PC-3 (cell line): ENCODE data around the gene SLC6A18. TPM values are rescaled to one million over a fixed set of nuclear protein-coding genes. Genes with fewer than 3 reads are reported as not detected.

Source experiments
- ATAC-seq: fragments of 200-7000 bp; cut with Tn5 transposase; 2 replicates; pipeline ENCODE4 v1.9.1; 2020; ENCODE audit warnings: mild to moderate bottlenecking, moderate library complexity
- BruUV-seq: library from RNA; stranded (reverse); fragments of 400-500 nt; replicated peaks from 2 replicates; lab custom pipeline; 2021; lab: Mats Ljungman, UMichigan
- CTCF ChIA-PET: fragments of 300-600 bp; sonication (Branson Sonifier 250); formaldehyde crosslinking; loops from one replicate; lab custom pipeline; 2022; ENCODE audit warnings: antibody characterized with exemption; lab: Charles Lee
- POLR2A ChIA-PET: fragments of 300-600 bp; sonication (Branson Sonifier 250); formaldehyde crosslinking; loops from one replicate; lab custom pipeline; 2022; ENCODE audit warnings: antibody characterized with exemption; ENCODE audit not compliant: unreplicated experiment; lab: Charles Lee
- DNase-seq: peaks from one replicate; pipeline ENCODE4 v3.0.0-alpha.2; 2015
- H2AFZ ChIP-seq: fragments of 300-600 bp; sonication (generic); 2 replicates; pipeline ENCODE4 v1.6.0; 2016; ENCODE audit warnings: antibody characterized with exemption, low read length
- H3F3A ChIP-seq: fragments of 300-600 bp; sonication (generic); one replicate; pipeline ENCODE4 v1.6.0; 2017; ENCODE audit warnings: antibody characterized with exemption, low read length, control low read depth, mild to moderate bottlenecking; ENCODE audit not compliant: unreplicated experiment
- H3K27ac ChIP-seq: fragments of 300-600 bp; sonication (generic); 2 replicates; pipeline ENCODE4 v1.5.1; 2016; ENCODE audit warnings: mild to moderate bottlenecking, low read length
- H3K27me3 ChIP-seq: fragments of 300-600 bp; sonication (generic); 2 replicates; pipeline ENCODE4 v1.6.1; 2016; ENCODE audit warnings: low read length, mixed read lengths
- H3K36me3 ChIP-seq: fragments of 300-600 bp; sonication (generic); 2 replicates; pipeline ENCODE4 v1.6.1; 2016; ENCODE audit warnings: low read depth, mixed run types, low read length, mixed read lengths
- H3K4me1 ChIP-seq: fragments of 300-600 bp; sonication (generic); 2 replicates; pipeline ENCODE4 v1.5.1; 2016; ENCODE audit warnings: low read length; ENCODE audit not compliant: insufficient read depth
- H3K4me2 ChIP-seq: fragments of 300-600 bp; sonication (generic); 2 replicates; pipeline ENCODE4 v1.6.0; 2016; ENCODE audit warnings: low read length
- H3K4me3 ChIP-seq: fragments of 300-600 bp; sonication (generic); 2 replicates; pipeline ENCODE4 v1.5.1; 2016; ENCODE audit warnings: mild to moderate bottlenecking, low read length, mixed read lengths
- H3K79me2 ChIP-seq: fragments of 300-600 bp; sonication (generic); 2 replicates; pipeline ENCODE4 v1.6.1; 2017; ENCODE audit warnings: low read length, mixed read lengths
- H3K9ac ChIP-seq: fragments of 300-600 bp; sonication (generic); 2 replicates; pipeline ENCODE4 v1.6.0; 2016; ENCODE audit warnings: mild to moderate bottlenecking, low read length
- H3K9me2 ChIP-seq: fragments of 300-600 bp; sonication (generic); replicated peaks from 2 replicates; pipeline ENCODE4 v1.6.1; 2016; ENCODE audit warnings: mixed run types, low read length, mixed read lengths
- H3K9me3 ChIP-seq: fragments of 300-600 bp; sonication (generic); 2 replicates; pipeline ENCODE4 v1.6.1; 2016; ENCODE audit warnings: low read length, mixed read lengths
- H4K20me1 ChIP-seq: fragments of 300-600 bp; sonication (generic); 2 replicates; pipeline ENCODE4 v1.6.1; 2016; ENCODE audit warnings: low read length, mixed read lengths
- CTCF ChIP-seq: fragments of 300-600 bp; sonication (generic); conservative IDR thresholded peaks from 2 replicates; pipeline ENCODE4 v1.5.1; 2017; ENCODE audit warnings: antibody characterized with exemption, low read depth, mild to moderate bottlenecking, low read length
- EZH2 ChIP-seq: fragments of 300-600 bp; sonication (generic); IDR thresholded peaks from one replicate; pipeline ENCODE4 v1.6.1; 2017; ENCODE audit warnings: antibody characterized with exemption, mild to moderate bottlenecking, low read length; ENCODE audit not compliant: unreplicated experiment
- EZH2phosphoT487 ChIP-seq: fragments of 300-600 bp; sonication (generic); IDR thresholded peaks from 2 replicates; pipeline ENCODE4 v1.6.1; 2018; ENCODE audit warnings: mild to moderate bottlenecking, antibody characterized with exemption, low read length, borderline replicate concordance
- intact Hi-C: fragments of 100-400 bp; cut with micrococcal nuclease; formaldehyde crosslinking; loops from 2 replicates; pipeline ENCODE4 v1.9.0; 2023
- total RNA-seq: library from RNA; depleted of rRNA; stranded (reverse); fragments of >200 nt; gene quantifications from 2 replicates; pipeline ENCODE4 v1.2.3, GENCODE V29; 2014

The SLC6A18 gene
- total RNA-seq, 1 experiment from 2014 or later, result not detected

- CTCF ChIA-PET, result no interaction called here
- H2AFZ ChIP-seq, result no peak overlapping the region
- H3K9ac ChIP-seq, result no peak overlapping the region
- POLR2A ChIA-PET, result no interaction called here
- intact Hi-C loops, result no loop called here
- no TSS peak for BruUV-seq
- H3K4me1 ChIP-seq, result no peaks in the 10 kb centered on the region
- H3K4me3 ChIP-seq, result no peak overlapping the region
- 0 out of 2 replicates have a peak, but pooled peaks cover 5% of the 10 kb centered on the region for H3K9me3 ChIP-seq
- no peak overlapping the region for H3K4me2 ChIP-seq
- H3F3A ChIP-seq, result no peaks in the 10 kb centered on the region
- H3K27me3 ChIP-seq, result no peaks in the 10 kb centered on the region
- H3K79me2 ChIP-seq, result no peaks in the 10 kb centered on the region
- ATAC-seq (no peak), DNase-seq (no peak)
- no peaks in the 10 kb centered on the region for H3K9me2 ChIP-seq
- no peaks in the 10 kb centered on the region for H4K20me1 ChIP-seq
- TF ChIP-seq EZH2 (no peak), EZH2phosphoT487 (no peak), CTCF (no peak)
- no peaks in the 10 kb centered on the region for H3K36me3 ChIP-seq
- H3K27ac ChIP-seq, result no peak overlapping the region
Observed at GRCh38 chr5:1235838-1236237, 10.7 kb downstream of the SLC6A18 start.

DNA sequence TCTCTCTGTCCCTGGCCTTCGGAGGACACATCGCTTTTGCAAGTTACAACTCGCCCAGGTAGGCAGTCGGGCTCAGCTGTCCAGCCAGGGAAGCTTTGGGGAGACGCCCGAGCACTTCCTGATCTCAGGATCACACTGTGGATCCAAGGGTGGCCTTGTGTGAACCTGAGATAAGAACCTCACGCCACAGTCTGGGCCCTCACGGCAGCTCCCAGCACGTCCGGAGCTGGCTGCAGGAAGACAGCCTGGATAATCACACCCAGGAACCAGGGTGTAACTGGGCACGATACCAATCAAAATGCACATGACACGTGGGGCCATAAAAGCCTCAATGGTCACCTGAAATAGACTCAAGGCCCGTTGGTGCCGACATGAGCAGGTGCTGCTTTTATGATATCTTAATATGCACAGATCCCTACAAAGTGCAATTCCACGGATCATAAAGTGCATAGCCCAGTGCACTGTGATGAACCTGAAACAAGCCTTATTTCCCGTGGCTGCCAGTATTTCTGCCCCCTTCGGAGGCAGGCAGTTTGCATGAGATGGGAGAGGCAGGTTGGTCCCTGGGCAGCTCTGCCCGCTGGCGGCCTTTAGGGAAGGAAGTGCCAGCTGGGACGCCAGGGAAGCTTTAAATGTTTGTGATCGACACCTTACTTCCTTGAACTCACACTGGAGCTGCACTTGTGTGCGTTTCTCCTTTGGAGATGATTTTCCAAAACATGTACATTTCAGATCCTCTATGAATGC, 14.5 kb downstream of the SLC6A18 start:
- Histone ChIP-seq H3K79me2 (no peaks in the 10 kb centered on the region), H3K9me3 (0 out of 2 replicates have a peak, but pooled peaks cover 5% of the 10 kb centered on the region), H3K27ac (no peak overlapping the region), H3K4me3 (no peak overlapping the region), H3F3A (no peaks in the 10 kb centered on the region), H3K4me2 (no peak overlapping the region), H4K20me1 (no peaks in the 10 kb centered on the region), H3K36me3 (no peaks in the 10 kb centered on the region), H3K9ac (no peak overlapping the region), H2AFZ (no peak overlapping the region), H3K27me3 (peaks cover 13% of the 10 kb centered on the region; the same call in 1 of the 2 replicates), H3K4me1 (no peaks in the 10 kb centered on the region), H3K9me2 (no peaks in the 10 kb centered on the region)
- DNase-seq (no peak), ATAC-seq (no peak)
- intact Hi-C loops, result no loop called here
- no peak for TF ChIP-seq EZH2phosphoT487
- no peak for TF ChIP-seq CTCF
- TF ChIP-seq EZH2, result no peak
- BruUV-seq, result no TSS peak
- CTCF ChIA-PET, result no interaction called here
- POLR2A ChIA-PET, result no interaction called here
